ENCODE data around the gene TOP2A.
"Not testable (repeated sequence)": the region's sequence is repeated elsewhere in the genome, so short reads cannot be mapped to it uniquely, and the experiment has no call there.

TOP2A gene

GRCh38 chr17:40430272-40431230 lies 12.9 kb upstream of the TOP2A start:
- DNase-seq, result no peak

GRCh38 chr17:40427002-40427491 lies 9.4 kb upstream of the TOP2A start:
- DNase-seq, result no peak

GRCh38 chr17:40425741-40426140 lies 8.0 kb upstream of the TOP2A start:
- DNase-seq, result no peak

- DNase-seq, result no peak
These were observed 5.4 kb upstream of the TOP2A start for GRCh38 chr17:40422990-40423633.

GRCh38 chr17:40419559-40420331 lies 2.0 kb upstream of the TOP2A start:
- DNase-seq, result no peak

- DNase-seq, result no peak
These were observed 671 bp upstream of the TOP2A start for GRCh38 chr17:40418428-40418706.

- no peak for DNase-seq
These were observed 463 bp downstream of the TOP2A start for GRCh38 chr17:40417258-40417608.

GRCh38 chr17:40416671-40417070 lies 1.0 kb downstream of the TOP2A start:
- no peak for DNase-seq

GRCh38 chr17:40415390-40415789 lies 2.3 kb downstream of the TOP2A start:
- no peak for DNase-seq

GRCh38 chr17:40414312-40414711 lies 3.4 kb downstream of the TOP2A start:
- DNase-seq, result not testable (repeated sequence)

GRCh38 chr17:40412880-40413279 lies 4.8 kb downstream of the TOP2A start:
- DNase-seq, result no peak

GRCh38 chr17:40411821-40412220 lies 5.9 kb downstream of the TOP2A start:
- no peak for DNase-seq

- DNase-seq, result no peak
These were observed 7.6 kb downstream of the TOP2A start for GRCh38 chr17:40410082-40410481.

- DNase-seq, result not testable (repeated sequence)
These were observed 8.2 kb downstream of the TOP2A start for GRCh38 chr17:40409540-40409939.

GRCh38 chr17:40407460-40407859 lies 10.2 kb downstream of the TOP2A start:
- DNase-seq, result no peak

- DNase-seq, result no peak
These were observed 13.7 kb downstream of the TOP2A start for GRCh38 chr17:40404003-40404402.

GRCh38 chr17:40402668-40403067 lies 15.0 kb downstream of the TOP2A start:
- no peak for DNase-seq

GRCh38 chr17:40399185-40399584 lies 18.5 kb downstream of the TOP2A start:
- DNase-seq, result no peak

- not testable (repeated sequence) for DNase-seq
These were observed 31.1 kb downstream of the TOP2A start for GRCh38 chr17:40386555-40386954.

- DNase-seq, result no peak
These were observed 35.4 kb downstream of the TOP2A start for GRCh38 chr17:40382251-40382650.

GRCh38 chr17:40378966-40379365 lies 38.7 kb downstream of the TOP2A start:
- DNase-seq, result no peak

GRCh38 chr17:40377832-40378231 lies 39.9 kb downstream of the TOP2A start:
- no peak for DNase-seq

- not testable (repeated sequence) for DNase-seq
These were observed 41.2 kb downstream of the TOP2A start for GRCh38 chr17:40376541-40376940.

- DNase-seq, result not testable (repeated sequence)
These were observed 41.9 kb downstream of the TOP2A start for GRCh38 chr17:40375786-40376185.

Data from cortex of kidney (tissue), 1 donor.